ENCODE results near the gene ADAMTSL1. TPM values are rescaled to one million over a fixed set of nuclear protein-coding genes. Genes with fewer than 3 reads are reported as not detected.

Gene ADAMTSL1
- polyA plus RNA-seq, 1 donor, result 3.6 TPM

- WGBS (ENCODE audit: insufficient coverage, low lambda C conversion rate), result 100% methylated on average over 1 of the region's 2 CpGs
- no peaks in the 10 kb centered on the region for H3K36me3 ChIP-seq (ENCODE audit: control insufficient read depth, insufficient read depth, low read length)
- no peak for DNase-seq
- no peaks in the 10 kb centered on the region for H3K27me3 ChIP-seq (ENCODE audit: control insufficient read depth, insufficient read depth, low read length)
- no peaks in the 10 kb centered on the region for H3K4me1 ChIP-seq (ENCODE audit: control insufficient read depth, insufficient read depth, low read length)
- no peaks in the 10 kb centered on the region for H3K9me3 ChIP-seq (ENCODE audit: control insufficient read depth, low read depth, low read length)
- H3K27ac ChIP-seq (ENCODE audit: low read length), result no peak overlapping the region
- no peak overlapping the region for H3K4me3 ChIP-seq (ENCODE audit: low read length)
Measured at GRCh38 chr9:18618862-18619261, 144.9 kb downstream of the ADAMTSL1 start.

- Histone ChIP-seq H3K27me3 (ENCODE audit: control insufficient read depth, insufficient read depth, low read length) (no peaks in the 10 kb centered on the region), H3K27ac (ENCODE audit: low read length) (no peak overlapping the region), H3K4me1 (ENCODE audit: control insufficient read depth, insufficient read depth, low read length) (no peaks in the 10 kb centered on the region), H3K9me3 (ENCODE audit: control insufficient read depth, low read depth, low read length) (no peaks in the 10 kb centered on the region), H3K36me3 (ENCODE audit: control insufficient read depth, insufficient read depth, low read length) (no peaks in the 10 kb centered on the region), H3K4me3 (ENCODE audit: low read length) (no peak overlapping the region)
- no CpG with 5 or more reads among the region's 11 CpGs for WGBS (ENCODE audit: insufficient coverage, low lambda C conversion rate)
- no peak for DNase-seq
Measured at GRCh38 chr9:18622186-18622836, 148.4 kb downstream of the ADAMTSL1 start.

- no peak overlapping the region for H3K4me3 ChIP-seq (ENCODE audit: low read length)
- WGBS (ENCODE audit: insufficient coverage, low lambda C conversion rate), result 40% methylated on average over 1 of the region's 4 CpGs
- H3K36me3 ChIP-seq (ENCODE audit: control insufficient read depth, insufficient read depth, low read length), result no peaks in the 10 kb centered on the region
- no peaks in the 10 kb centered on the region for H3K27me3 ChIP-seq (ENCODE audit: control insufficient read depth, insufficient read depth, low read length)
- no peaks in the 10 kb centered on the region for H3K9me3 ChIP-seq (ENCODE audit: control insufficient read depth, low read depth, low read length)
- no peak for DNase-seq
- H3K4me1 ChIP-seq (ENCODE audit: control insufficient read depth, insufficient read depth, low read length), result no peaks in the 10 kb centered on the region
- no peak overlapping the region for H3K27ac ChIP-seq (ENCODE audit: low read length)
Measured at GRCh38 chr9:18623221-18624079, 149.5 kb downstream of the ADAMTSL1 start.

- Histone ChIP-seq H3K4me1 (ENCODE audit: control insufficient read depth, insufficient read depth, low read length) (no peaks in the 10 kb centered on the region), H3K9me3 (ENCODE audit: control insufficient read depth, low read depth, low read length) (no peaks in the 10 kb centered on the region), H3K27ac (ENCODE audit: low read length) (no peak overlapping the region), H3K27me3 (ENCODE audit: control insufficient read depth, insufficient read depth, low read length) (no peaks in the 10 kb centered on the region), H3K4me3 (ENCODE audit: low read length) (no peak overlapping the region), H3K36me3 (ENCODE audit: control insufficient read depth, insufficient read depth, low read length) (no peaks in the 10 kb centered on the region)
- DNase-seq, result no peak
- 71% methylated on average over 2 of the region's 2 CpGs for WGBS (ENCODE audit: insufficient coverage, low lambda C conversion rate)
Measured at GRCh38 chr9:18626046-18626698, 152.2 kb downstream of the ADAMTSL1 start.

GRCh38 chr9:18629136-18629535 lies 155.2 kb downstream of the ADAMTSL1 start:
- no peak overlapping the region for H3K27ac ChIP-seq (ENCODE audit: low read length)
- H3K4me3 ChIP-seq (ENCODE audit: low read length), result no peak overlapping the region
- no peaks in the 10 kb centered on the region for H3K27me3 ChIP-seq (ENCODE audit: control insufficient read depth, insufficient read depth, low read length)
- WGBS (ENCODE audit: insufficient coverage, low lambda C conversion rate), result 71% methylated on average over 1 of the region's 1 CpG
- DNase-seq, result no peak
- no peaks in the 10 kb centered on the region for H3K9me3 ChIP-seq (ENCODE audit: control insufficient read depth, low read depth, low read length)
- H3K4me1 ChIP-seq (ENCODE audit: control insufficient read depth, insufficient read depth, low read length), result no peaks in the 10 kb centered on the region
- no peaks in the 10 kb centered on the region for H3K36me3 ChIP-seq (ENCODE audit: control insufficient read depth, insufficient read depth, low read length)

- Histone ChIP-seq H3K4me1 (ENCODE audit: control insufficient read depth, insufficient read depth, low read length) (no peaks in the 10 kb centered on the region), H3K36me3 (ENCODE audit: control insufficient read depth, insufficient read depth, low read length) (no peaks in the 10 kb centered on the region), H3K9me3 (ENCODE audit: control insufficient read depth, low read depth, low read length) (no peaks in the 10 kb centered on the region), H3K27ac (ENCODE audit: low read length) (no peak overlapping the region), H3K4me3 (ENCODE audit: low read length) (no peak overlapping the region), H3K27me3 (ENCODE audit: control insufficient read depth, insufficient read depth, low read length) (no peaks in the 10 kb centered on the region)
- WGBS (ENCODE audit: insufficient coverage, low lambda C conversion rate), result 40% methylated on average over 1 of the region's 5 CpGs
- DNase-seq, result peak in 1 of 2 donors; percentile 3
Measured at GRCh38 chr9:18632632-18633403, 158.9 kb downstream of the ADAMTSL1 start.

- Histone ChIP-seq H3K4me3 (ENCODE audit: low read length) (no peak overlapping the region), H3K27me3 (ENCODE audit: control insufficient read depth, insufficient read depth, low read length) (no peaks in the 10 kb centered on the region), H3K9me3 (ENCODE audit: control insufficient read depth, low read depth, low read length) (no peaks in the 10 kb centered on the region), H3K27ac (ENCODE audit: low read length) (no peak overlapping the region), H3K4me1 (ENCODE audit: control insufficient read depth, insufficient read depth, low read length) (no peaks in the 10 kb centered on the region), H3K36me3 (ENCODE audit: control insufficient read depth, insufficient read depth, low read length) (no peaks in the 10 kb centered on the region)
- DNase-seq, result no peak
- 33% methylated on average over 1 of the region's 2 CpGs for WGBS (ENCODE audit: insufficient coverage, low lambda C conversion rate)
Measured at GRCh38 chr9:18636781-18637180, 162.8 kb downstream of the ADAMTSL1 start.

- WGBS (ENCODE audit: insufficient coverage, low lambda C conversion rate), result 82% methylated on average over 4 of the region's 7 CpGs
- no peaks in the 10 kb centered on the region for H3K9me3 ChIP-seq (ENCODE audit: control insufficient read depth, low read depth, low read length)
- H3K4me3 ChIP-seq (ENCODE audit: low read length), result no peak overlapping the region
- DNase-seq, result no peak
- no peaks in the 10 kb centered on the region for H3K4me1 ChIP-seq (ENCODE audit: control insufficient read depth, insufficient read depth, low read length)
- no peaks in the 10 kb centered on the region for H3K27me3 ChIP-seq (ENCODE audit: control insufficient read depth, insufficient read depth, low read length)
- no peaks in the 10 kb centered on the region for H3K36me3 ChIP-seq (ENCODE audit: control insufficient read depth, insufficient read depth, low read length)
- H3K27ac ChIP-seq (ENCODE audit: low read length), result no peak overlapping the region
Measured at GRCh38 chr9:18638371-18639249, 164.7 kb downstream of the ADAMTSL1 start.

- DNase-seq, result no peak
- 88% methylated on average over 3 of the region's 4 CpGs for WGBS (ENCODE audit: insufficient coverage, low lambda C conversion rate)
Measured at GRCh38 chr9:18639911-18640310, 166.0 kb downstream of the ADAMTSL1 start.

More at GRCh38 chr9:18639911-18640310, 166.0 kb downstream of the ADAMTSL1 start:
- no peak overlapping the region for H3K4me3 ChIP-seq (ENCODE audit: low read length)
- H3K4me1 ChIP-seq (ENCODE audit: control insufficient read depth, insufficient read depth, low read length), result no peaks in the 10 kb centered on the region
- H3K27ac ChIP-seq (ENCODE audit: low read length), result no peak overlapping the region
- no peaks in the 10 kb centered on the region for H3K36me3 ChIP-seq (ENCODE audit: control insufficient read depth, insufficient read depth, low read length)
- no peaks in the 10 kb centered on the region for H3K9me3 ChIP-seq (ENCODE audit: control insufficient read depth, low read depth, low read length)
- H3K27me3 ChIP-seq (ENCODE audit: control insufficient read depth, insufficient read depth, low read length), result no peaks in the 10 kb centered on the region

Measured in large intestine (tissue), 3 donors.